Subcutaneous abdominal adipose tissue (tissue), 5 donors: ENCODE data around the gene BUB1B.

ENCODE experiments used
- H3K27ac ChIP-seq: one replicate; pipeline ENCODE4 v1.7.0; 2013; ENCODE audit warnings: low read depth, mild to moderate bottlenecking, inconsistent platforms, low read length, moderate library complexity
- H3K27me3 ChIP-seq, 5 donors: one replicate each; pipeline ENCODE4 v1.7.0; 2013; ENCODE audit warnings: low read length in 5 of 5, inconsistent platforms in 1 of 5; ENCODE audit not compliant: control insufficient read depth in 5 of 5, insufficient read depth in 4 of 5
- H3K36me3 ChIP-seq, 5 donors: one replicate each; pipeline ENCODE4 v1.7.0; 2013; ENCODE audit warnings: low read length in 5 of 5; ENCODE audit not compliant: control insufficient read depth in 5 of 5, insufficient read depth in 5 of 5
- H3K4me1 ChIP-seq, 5 donors: one replicate each; pipeline ENCODE4 v1.7.0; 2013; ENCODE audit warnings: low read length in 5 of 5, mild to moderate bottlenecking in 3 of 5, moderate library complexity in 1 of 5; ENCODE audit not compliant: control insufficient read depth in 5 of 5, insufficient read depth in 5 of 5
- H3K4me3 ChIP-seq, 5 donors: one replicate each; pipeline ENCODE4 v1.7.0; 2013; ENCODE audit warnings: low read length in 5 of 5, low read depth in 1 of 5
- H3K9ac ChIP-seq, 5 donors: one replicate each; pipeline ENCODE4 v1.7.0; 2013; ENCODE audit warnings: low read length in 5 of 5, mild to moderate bottlenecking in 4 of 5, moderate library complexity in 3 of 5
- H3K9me3 ChIP-seq, 5 donors: one replicate each; pipeline ENCODE4 v1.7.0; 2013; ENCODE audit warnings: low read length in 5 of 5; ENCODE audit not compliant: control insufficient read depth in 5 of 5
- donor health status: healthy.
- donor health status: healthy.
- donor health status: healthy.
- donor health status: healthy.
- donor health status: healthy.

The BUB1B gene

DNA sequence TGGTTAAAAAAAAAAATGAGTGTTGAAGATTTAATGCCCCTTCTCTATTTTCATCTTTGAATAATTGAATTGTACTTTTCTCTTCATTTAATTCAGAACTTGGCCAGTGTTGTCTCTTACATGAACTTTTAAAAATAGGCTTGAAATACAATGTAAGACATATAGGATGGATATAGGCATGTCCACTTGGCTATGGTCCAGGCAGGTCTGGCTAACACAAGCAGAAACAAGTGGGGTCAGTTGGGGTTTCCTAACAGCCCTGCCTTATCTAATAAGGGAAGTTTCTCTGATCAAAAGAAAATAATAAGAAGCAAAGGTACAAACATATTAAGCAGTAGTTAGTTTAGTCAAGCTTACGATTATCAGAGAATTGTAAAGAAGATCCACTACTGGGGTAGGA is 58.9 kb downstream of the BUB1B start:
- no peaks in the 10 kb centered on the region for H3K36me3 ChIP-seq
- peaks cover 0 to 2% (median 0%) of the 10 kb centered on the region in 5 donors for H3K4me1 ChIP-seq
- H3K9me3 ChIP-seq = no peaks in the 10 kb centered on the region

DNA sequence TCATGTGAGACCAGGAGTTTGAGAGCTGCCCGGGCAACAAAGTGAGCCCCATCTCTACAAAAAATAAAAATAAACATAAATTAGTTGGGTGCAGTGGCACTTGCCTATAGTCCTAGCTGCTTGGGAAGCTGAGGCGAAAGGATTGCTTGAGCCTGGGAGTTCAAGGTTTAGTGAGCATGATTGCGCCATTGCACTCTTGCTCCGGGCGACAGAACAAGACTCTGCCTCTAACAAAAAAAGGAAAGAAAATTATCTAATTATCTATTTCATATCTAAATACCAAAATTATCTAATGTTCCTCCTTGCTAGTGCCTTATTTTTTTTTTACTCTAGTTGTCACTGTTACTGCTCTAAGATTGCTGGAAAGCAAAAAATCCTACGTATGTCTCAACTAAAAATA is 61.3 kb downstream of the BUB1B start:
- no peaks in the 10 kb centered on the region for H3K36me3 ChIP-seq
- H3K4me1 ChIP-seq = peaks cover 0 to 3% (median 0%) of the 10 kb centered on the region in 5 donors
- H3K9ac ChIP-seq = no peak overlapping the region
- no peak overlapping the region for H3K27ac ChIP-seq
- H3K27me3 ChIP-seq = no peaks in the 10 kb centered on the region
- H3K4me3 ChIP-seq = no peak overlapping the region
- no peaks in the 10 kb centered on the region for H3K9me3 ChIP-seq

More for the DNA sequence above, 58.9 kb downstream of the BUB1B start:
- Histone ChIP-seq H3K27ac (no peak overlapping the region), H3K27me3 (no peaks in the 10 kb centered on the region), H3K9ac (no peak overlapping the region), H3K4me3 (no peak overlapping the region)

DNA sequence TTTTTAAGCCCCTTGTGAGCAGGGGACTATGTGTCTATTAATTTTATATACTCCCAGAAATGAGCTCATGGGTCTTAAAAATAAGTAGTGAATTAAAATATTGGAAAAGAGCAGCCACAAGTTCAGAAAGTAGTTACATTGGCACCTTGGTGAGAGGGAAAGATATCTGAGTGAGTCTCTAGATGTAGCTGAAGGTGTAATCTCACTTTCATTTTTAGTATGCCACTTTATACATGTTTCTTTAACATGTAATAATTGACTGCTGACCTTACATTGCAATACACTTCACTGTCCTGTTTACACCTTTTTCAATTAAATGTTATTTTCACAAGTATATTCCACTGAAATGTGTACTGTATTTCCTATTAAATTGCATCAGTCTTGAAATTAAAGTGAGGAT is 65.9 kb downstream of the BUB1B start:
- no peak overlapping the region for H3K9ac ChIP-seq
- H3K4me3 ChIP-seq = no peak overlapping the region
- H3K36me3 ChIP-seq = no peaks in the 10 kb centered on the region
- no peak overlapping the region for H3K27ac ChIP-seq
- no peaks in the 10 kb centered on the region for H3K9me3 ChIP-seq
- no peaks in the 10 kb centered on the region for H3K27me3 ChIP-seq
- peaks cover 0 to 7% (median 0%) of the 10 kb centered on the region in 5 donors for H3K4me1 ChIP-seq

DNA sequence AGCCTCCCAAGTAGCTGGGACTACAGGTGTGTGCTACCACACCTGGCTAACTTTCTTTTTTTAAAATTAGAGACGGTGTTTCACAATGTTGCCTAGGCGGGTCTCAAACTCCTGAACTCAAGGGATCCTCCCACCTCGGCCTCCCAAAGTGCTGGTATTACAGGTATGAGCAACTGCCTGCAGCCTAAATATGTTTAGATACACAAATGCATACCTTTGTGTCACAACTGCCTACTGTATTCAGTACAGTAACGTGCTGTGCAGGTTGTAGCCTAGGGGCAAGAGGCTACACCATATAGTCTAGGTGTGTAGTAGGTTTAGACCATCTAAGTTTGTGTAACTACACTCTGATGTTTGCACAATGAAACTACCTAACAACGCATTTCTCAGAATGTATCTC is 68.4 kb downstream of the BUB1B start:
- H3K4me1 ChIP-seq = peaks cover 3 to 9% (median 6%) of the 10 kb centered on the region in 5 donors
- no peaks in the 10 kb centered on the region for H3K9me3 ChIP-seq
- H3K9ac ChIP-seq = no peak overlapping the region
- no peak overlapping the region for H3K27ac ChIP-seq
- no peak overlapping the region for H3K4me3 ChIP-seq
- no peaks in the 10 kb centered on the region for H3K36me3 ChIP-seq
- no peaks in the 10 kb centered on the region for H3K27me3 ChIP-seq

DNA sequence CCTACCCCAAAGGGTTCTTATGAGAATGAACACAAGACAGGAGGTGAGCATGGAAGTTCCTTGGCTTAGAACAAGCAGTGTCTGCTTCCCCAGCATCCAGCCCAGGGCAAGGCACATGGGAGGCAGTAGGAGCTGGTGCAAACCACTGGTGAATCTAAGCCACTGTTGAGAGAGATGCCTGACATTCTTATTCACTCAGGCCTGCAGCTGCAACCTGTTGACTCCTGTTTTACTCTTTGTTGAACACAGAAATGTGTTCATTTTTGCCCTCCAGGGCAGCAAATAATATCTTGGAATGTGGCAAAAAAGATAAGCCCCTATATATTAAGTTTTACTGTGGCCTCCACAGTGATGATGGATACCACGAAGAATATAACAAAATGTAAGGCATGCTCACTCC is 69.1 kb downstream of the BUB1B start:
- Histone ChIP-seq H3K4me1 (peaks cover 3 to 14% (median 6%) of the 10 kb centered on the region in 5 donors), H3K27me3 (no peaks in the 10 kb centered on the region), H3K9me3 (no peaks in the 10 kb centered on the region), H3K36me3 (no peaks in the 10 kb centered on the region), H3K9ac (no peak overlapping the region), H3K4me3 (no peak overlapping the region), H3K27ac (no peak overlapping the region)

DNA sequence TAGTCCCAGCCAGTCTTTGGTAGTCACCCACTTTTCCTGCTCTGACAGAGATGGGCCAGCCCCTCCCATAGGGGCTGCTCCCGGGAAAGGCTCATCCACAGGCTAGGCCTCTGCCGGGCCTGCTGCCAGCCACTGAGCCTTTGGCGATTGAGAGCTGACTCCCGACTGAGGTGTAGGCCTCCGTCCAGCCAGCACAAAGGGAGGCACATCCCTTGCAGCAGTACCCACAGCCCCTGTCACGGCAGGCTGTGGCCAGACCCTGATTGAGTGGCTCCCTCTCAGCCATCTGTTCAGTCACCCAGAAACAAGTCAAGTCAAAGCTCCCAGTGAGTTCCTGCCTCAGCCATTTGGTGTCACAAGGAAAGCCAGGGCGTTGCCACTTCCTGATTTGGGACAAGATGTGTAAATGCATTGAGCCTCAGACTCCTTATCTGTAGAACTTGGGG is 71.8 kb downstream of the BUB1B start:
- H3K36me3 ChIP-seq = no peaks in the 10 kb centered on the region
- peaks cover 3 to 21% (median 3%) of the 10 kb centered on the region in 5 donors for H3K4me1 ChIP-seq
- H3K4me3 ChIP-seq = no peak overlapping the region
- peaks cover 0 to under 1% (median 0%) of the 10 kb centered on the region in 5 donors for H3K27me3 ChIP-seq
- H3K9me3 ChIP-seq = no peaks in the 10 kb centered on the region
- H3K9ac ChIP-seq = no peak overlapping the region
- no peak overlapping the region for H3K27ac ChIP-seq

DNA sequence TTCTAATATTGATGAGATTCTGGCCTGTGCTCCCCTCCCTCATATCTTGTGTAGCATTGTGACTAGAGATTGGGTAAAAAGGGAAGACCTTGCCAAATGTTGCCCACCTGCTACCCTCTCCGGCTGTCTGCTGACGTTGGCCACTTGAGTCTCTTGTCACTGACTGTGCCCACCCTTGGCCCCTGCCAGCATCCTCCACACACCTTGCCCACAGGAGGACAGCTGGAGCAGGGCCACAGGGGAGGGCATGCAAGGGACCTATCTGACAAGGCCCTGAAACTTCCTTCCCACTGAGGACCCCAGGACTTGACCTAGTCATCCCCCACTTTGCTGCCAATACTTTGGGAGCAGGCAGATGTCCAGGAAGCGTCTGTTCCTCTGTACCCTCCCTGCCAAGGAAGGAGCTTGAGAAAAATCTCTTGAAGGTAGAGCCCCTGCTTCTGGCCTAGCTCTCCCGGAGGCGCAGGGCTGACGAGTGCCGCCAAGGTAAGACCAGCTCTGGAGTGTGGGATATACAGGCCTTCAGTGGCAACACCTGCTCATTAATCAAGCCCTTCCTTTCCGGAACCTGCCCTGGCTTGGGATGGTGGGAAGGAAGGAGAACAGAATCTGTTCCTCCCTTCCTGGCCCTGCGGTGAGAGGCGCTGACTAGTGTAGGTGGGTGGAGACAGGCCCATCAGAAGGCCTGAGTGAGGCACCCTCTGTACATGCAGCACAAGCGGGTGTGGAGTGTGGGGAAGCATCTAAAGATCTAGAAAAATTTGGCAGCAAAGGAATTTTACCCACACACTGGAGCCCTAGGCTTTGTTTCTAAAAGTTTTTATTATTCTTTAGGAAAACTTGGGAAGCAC is 73.1 kb downstream of the BUB1B start:
- no peaks in the 10 kb centered on the region for H3K9me3 ChIP-seq
- no peaks in the 10 kb centered on the region for H3K36me3 ChIP-seq
- no peak overlapping the region for H3K4me3 ChIP-seq
- H3K9ac ChIP-seq = no peak overlapping the region
- peaks cover 3 to 25% (median 7%) of the 10 kb centered on the region in 5 donors for H3K4me1 ChIP-seq
- H3K27me3 ChIP-seq = peaks cover 0 to 12% (median 5%) of the 10 kb centered on the region in 5 donors
- H3K27ac ChIP-seq = no peak overlapping the region

DNA sequence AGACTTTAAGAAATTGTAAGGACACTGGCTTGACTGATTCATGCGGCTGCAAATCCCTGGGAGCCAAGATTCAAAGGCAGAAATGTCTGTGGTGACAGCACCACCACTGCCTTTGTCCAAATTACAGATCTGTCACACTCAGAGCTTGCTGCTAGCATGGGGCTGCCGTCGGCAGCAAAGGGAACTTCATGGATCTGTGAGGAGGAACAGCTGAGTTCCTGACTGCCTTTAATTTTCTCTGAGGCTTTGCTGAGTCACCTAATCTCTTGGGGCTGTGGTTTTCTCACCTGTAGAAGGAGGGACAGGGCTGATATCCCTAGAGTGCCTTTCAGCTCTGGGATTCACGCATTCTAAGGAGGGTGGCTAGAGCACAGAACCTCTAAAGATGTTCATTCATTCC is 73.9 kb downstream of the BUB1B start:
- no peak overlapping the region for H3K4me3 ChIP-seq
- H3K9ac ChIP-seq = no peak overlapping the region
- no peaks in the 10 kb centered on the region for H3K9me3 ChIP-seq
- H3K36me3 ChIP-seq = no peaks in the 10 kb centered on the region
- H3K27ac ChIP-seq = no peak overlapping the region
- H3K4me1 ChIP-seq = peaks cover 3 to 33% (median 13%) of the 10 kb centered on the region in 5 donors
- peaks cover 7 to 20% (median 13%) of the 10 kb centered on the region in 5 donors for H3K27me3 ChIP-seq

DNA sequence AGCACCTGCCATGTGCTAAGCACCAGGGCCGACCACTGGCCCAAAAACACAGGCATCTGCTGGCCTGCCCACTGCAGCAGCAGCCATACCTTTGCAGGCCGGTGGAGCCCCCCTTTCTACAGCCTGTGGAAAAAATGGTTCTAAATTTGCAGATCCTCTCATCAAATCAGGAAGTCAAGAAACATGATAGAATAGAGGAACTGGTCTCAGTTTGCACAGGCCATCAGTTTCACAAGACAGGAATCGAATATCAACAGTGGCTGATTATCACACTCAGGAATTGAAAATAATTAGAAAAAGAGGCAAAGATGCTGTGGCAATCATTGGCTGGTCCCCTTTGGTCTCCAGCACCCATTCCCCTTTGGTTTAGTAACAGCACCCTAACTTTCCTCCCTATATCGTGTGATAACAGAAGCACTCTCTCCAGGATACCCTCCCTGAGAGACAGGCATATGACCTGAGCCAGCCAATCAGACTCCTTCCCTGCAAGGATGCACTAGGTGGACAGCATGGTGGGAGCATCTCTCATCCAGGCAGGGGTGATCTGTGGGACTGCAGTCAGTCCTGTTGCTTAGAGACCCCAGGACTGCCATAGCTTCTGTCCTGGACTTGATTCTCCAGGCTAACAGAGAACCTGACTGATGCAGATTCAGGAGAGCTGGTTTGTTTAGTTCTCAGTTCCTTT is 74.5 kb downstream of the BUB1B start:
- no peak overlapping the region for H3K27ac ChIP-seq
- H3K9ac ChIP-seq = no peak overlapping the region

More for the DNA sequence above, 74.5 kb downstream of the BUB1B start:
- Histone ChIP-seq H3K27me3 (peaks cover 8 to 26% (median 17%) of the 10 kb centered on the region in 5 donors), H3K36me3 (no peaks in the 10 kb centered on the region), H3K4me1 (peaks cover 3 to 33% (median 13%) of the 10 kb centered on the region in 5 donors), H3K9me3 (no peaks in the 10 kb centered on the region), H3K4me3 (no peak overlapping the region)
